ENCODE results near the gene NPAS3. TPM values are rescaled to one million over a fixed set of nuclear protein-coding genes. Genes with fewer than 3 reads are reported as not detected.
A peak's percentile ranks its signal among the peaks of the same experiment; 100 is the strongest.

NPAS3 gene
- total RNA-seq, 1 experiment from 2014 or later, result not detected

DNA sequence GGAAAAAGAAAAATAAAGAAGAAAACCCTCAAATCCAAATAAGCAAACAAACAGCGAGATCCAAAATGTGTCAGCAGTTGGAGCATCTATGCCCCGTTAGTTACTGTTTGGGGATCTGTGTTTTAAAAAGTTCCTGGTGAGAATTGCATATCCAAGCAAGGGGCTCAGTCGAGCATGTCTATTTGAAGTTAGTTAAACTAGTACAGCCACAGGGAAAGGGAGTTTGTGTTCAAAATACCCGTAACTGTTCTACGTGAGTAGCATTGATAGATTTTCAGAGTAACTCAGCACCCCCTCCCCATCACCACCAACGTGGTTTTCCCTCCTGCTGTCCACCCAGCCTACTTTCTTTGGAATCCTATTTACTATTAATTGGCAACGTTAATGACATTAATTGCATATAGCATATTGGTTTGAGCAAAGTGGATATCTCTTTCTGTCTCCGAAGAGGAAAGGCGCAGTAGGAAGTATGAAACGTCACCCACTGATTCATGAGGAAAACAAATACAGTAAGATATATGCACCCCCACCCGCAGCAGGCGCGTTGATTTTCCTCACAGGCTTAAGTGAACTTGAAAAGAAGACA, 1.5 kb downstream of the NPAS3 start:
- intact Hi-C loops (cut with micrococcal nuclease; ENCODE audit: unreplicated experiment), result no loop called here
- Histone ChIP-seq H3K27me3 (ENCODE audit: insufficient read depth, low read depth) (peaks cover 19% of the 10 kb centered on the region), H4K20me1 (ENCODE audit: insufficient read depth) (no peaks in the 10 kb centered on the region), H3K4me1 (replicated peaks; ENCODE audit: insufficient read depth) (no peaks in the 10 kb centered on the region), H3K27ac (no peak overlapping the region), H3K79me2 (ENCODE audit: low read depth) (no peaks in the 10 kb centered on the region), H3F3A (ENCODE audit: insufficient read depth, low read depth) (no peaks in the 10 kb centered on the region), H3K4me2 (peak overlapping the region; percentile 72), H3K9me3 (ENCODE audit: insufficient read depth, low read depth) (no peaks in the 10 kb centered on the region), H3K36me3 (ENCODE audit: low read depth) (no peaks in the 10 kb centered on the region), H3K9me2 (ENCODE audit: insufficient read depth) (no peaks in the 10 kb centered on the region), H3K4me3 (peak overlapping the region; percentile 57), H2AFZ (peak overlapping the region; percentile 72)
- ChIA-PET POLR2A (ENCODE audit: unreplicated experiment) (interaction anchor here (0.6 kb wide), 1 partner anchor 1378 kb away, joined by 5 read pairs; no protein-coding TSS in a partner anchor), CTCF (no interaction called here)
- TF ChIP-seq CTCF (conservative IDR thresholded peaks at IDR 0.05) (no peak), EZH2 (IDR thresholded peaks at IDR 0.05; ENCODE audit: low read depth) (no peak)
- DNase-seq, result no peak
- BruUV-seq (replicated peaks), result no TSS peak

DNA sequence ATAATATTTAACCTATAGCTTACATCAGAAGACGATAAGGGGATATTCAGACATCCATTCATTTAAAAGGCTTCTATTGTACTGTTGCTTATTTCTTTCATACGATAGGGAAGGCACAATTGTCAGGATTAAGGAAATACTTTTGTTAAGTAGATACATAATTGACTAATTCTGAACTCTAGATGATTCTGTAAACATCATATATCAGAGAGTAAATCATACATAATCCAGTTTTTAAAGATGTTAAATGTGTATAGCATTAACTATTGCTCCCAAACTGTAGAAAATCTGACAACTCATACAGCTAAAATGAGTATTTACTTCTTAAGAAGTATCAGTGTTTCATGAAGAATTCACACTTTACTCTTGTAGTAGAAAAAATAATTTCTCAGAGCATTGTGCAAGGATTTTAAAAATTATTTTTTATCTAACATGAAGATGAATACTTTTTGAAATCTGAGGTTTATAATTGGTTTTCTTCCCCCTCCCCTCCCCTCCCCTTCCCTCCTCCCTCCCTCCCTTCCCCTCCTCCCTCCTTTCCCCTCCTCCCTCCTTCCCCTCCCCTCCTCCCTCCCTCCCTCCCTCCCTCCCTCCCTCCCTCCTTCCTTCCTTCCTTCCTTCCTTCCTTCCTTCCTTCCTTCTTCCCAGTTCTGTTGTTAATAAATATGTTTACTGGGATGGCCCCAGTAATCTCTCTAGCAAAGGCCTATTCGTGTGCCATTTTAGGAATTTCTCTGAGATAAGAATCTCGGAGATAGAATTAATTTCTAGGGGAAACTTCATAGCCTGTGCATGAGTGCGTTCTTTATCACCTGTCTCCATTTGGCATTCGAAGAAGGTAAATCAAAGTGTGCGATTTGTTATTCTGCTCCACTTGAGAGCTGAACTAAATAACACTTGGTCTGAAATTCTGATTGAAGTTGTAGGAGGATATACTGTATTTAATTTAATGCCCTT, 2.3 kb downstream of the NPAS3 start:
- no peaks in the 10 kb centered on the region for H4K20me1 ChIP-seq (ENCODE audit: insufficient read depth)
- H3K36me3 ChIP-seq (ENCODE audit: low read depth), result no peaks in the 10 kb centered on the region
- intact Hi-C loops (cut with micrococcal nuclease; ENCODE audit: unreplicated experiment), result no loop called here
- H3K4me3 ChIP-seq, result no peak overlapping the region
- no peak overlapping the region for H3K4me2 ChIP-seq
- BruUV-seq (replicated peaks), result no TSS peak
- POLR2A ChIA-PET (ENCODE audit: unreplicated experiment), result no interaction called here
- H3K4me1 ChIP-seq (replicated peaks; ENCODE audit: insufficient read depth), result no peaks in the 10 kb centered on the region
- no peaks in the 10 kb centered on the region for H3F3A ChIP-seq (ENCODE audit: insufficient read depth, low read depth)
- H2AFZ ChIP-seq, result no peak overlapping the region
- H3K9me3 ChIP-seq (ENCODE audit: insufficient read depth, low read depth), result no peaks in the 10 kb centered on the region
- DNase-seq, result no peak
- CTCF ChIA-PET, result no interaction called here
- no peak overlapping the region for H3K27ac ChIP-seq
- no peaks in the 10 kb centered on the region for H3K9me2 ChIP-seq (ENCODE audit: insufficient read depth)
- H3K79me2 ChIP-seq (ENCODE audit: low read depth), result no peaks in the 10 kb centered on the region
- TF ChIP-seq EZH2 (IDR thresholded peaks at IDR 0.05; ENCODE audit: low read depth) (no peak), CTCF (conservative IDR thresholded peaks at IDR 0.05) (no peak)
- H3K27me3 ChIP-seq (ENCODE audit: insufficient read depth, low read depth), result peaks cover 11% of the 10 kb centered on the region

DNA sequence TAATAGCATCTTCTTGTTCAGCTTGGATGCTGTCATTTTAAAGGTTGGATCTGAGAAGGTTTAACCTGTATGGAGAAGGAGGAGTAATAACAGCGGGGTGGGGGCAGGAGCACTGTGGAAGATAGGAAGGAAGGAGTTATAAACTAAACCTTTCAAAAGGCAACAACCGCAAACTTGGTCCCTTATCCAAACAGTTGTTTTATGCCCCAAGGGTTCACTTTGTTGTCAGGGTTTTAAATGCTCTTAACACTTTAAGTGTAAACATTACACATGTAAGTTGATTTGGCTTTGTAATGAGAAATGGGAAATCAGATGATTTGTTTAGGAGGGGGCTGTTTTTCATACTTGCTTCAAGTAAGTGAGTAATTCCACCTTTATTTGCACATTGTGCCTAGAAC, 3.0 kb downstream of the NPAS3 start:
- Histone ChIP-seq H3K4me3 (no peak overlapping the region), H3K79me2 (ENCODE audit: low read depth) (no peaks in the 10 kb centered on the region), H3F3A (ENCODE audit: insufficient read depth, low read depth) (no peaks in the 10 kb centered on the region), H3K4me1 (replicated peaks; ENCODE audit: insufficient read depth) (no peaks in the 10 kb centered on the region), H3K4me2 (no peak overlapping the region), H3K27ac (no peak overlapping the region), H3K9me3 (ENCODE audit: insufficient read depth, low read depth) (no peaks in the 10 kb centered on the region), H2AFZ (no peak overlapping the region), H3K27me3 (ENCODE audit: insufficient read depth, low read depth) (peaks cover 4% of the 10 kb centered on the region; the same call in 1 of the 2 replicates), H3K9me2 (ENCODE audit: insufficient read depth) (no peaks in the 10 kb centered on the region), H4K20me1 (ENCODE audit: insufficient read depth) (no peaks in the 10 kb centered on the region), H3K36me3 (ENCODE audit: low read depth) (no peaks in the 10 kb centered on the region)
- TF ChIP-seq CTCF (conservative IDR thresholded peaks at IDR 0.05) (no peak), EZH2 (IDR thresholded peaks at IDR 0.05; ENCODE audit: low read depth) (no peak)
- intact Hi-C loops (cut with micrococcal nuclease; ENCODE audit: unreplicated experiment), result no loop called here
- BruUV-seq (replicated peaks), result no TSS peak
- ChIA-PET CTCF (no interaction called here), POLR2A (ENCODE audit: unreplicated experiment) (no interaction called here)
- no peak for DNase-seq
